Esophagus muscularis mucosa (tissue), 4 donors: Measurements from ENCODE around the gene ZBTB17. TPM values are rescaled to one million over a fixed set of nuclear protein-coding genes. Genes with fewer than 3 reads are reported as not detected.

Experiments
- DNase-seq: peaks from one replicate; pipeline ENCODE4 v3.0.0-alpha.2; 2017; ENCODE audit errors: extremely low spot score
- H3K27ac ChIP-seq, 4 donors: fragments of 200-600 bp; sonication (generic); replicated peaks in 1 of 4; 1 replicate in 3 of 4; 2 replicates in 1 of 4; pipeline ENCODE4 v1.5.1; 2016 to 2019; ENCODE audit warnings: mild to moderate bottlenecking in 1 of 4
- H3K27me3 ChIP-seq, 4 donors: fragments of 200-600 bp; sonication (generic); one replicate each; pipeline versions ENCODE4 v1.5.1 to v1.6.0; 2016 to 2019
- H3K36me3 ChIP-seq, 4 donors: fragments of 200-600 bp; sonication (generic); one replicate each; pipeline ENCODE4 v1.5.1; 2016 to 2019
- H3K4me1 ChIP-seq, 4 donors: fragments of 200-600 bp; sonication (generic); one replicate each; pipeline ENCODE4 v1.5.1; 2016 to 2019
- H3K4me3 ChIP-seq, 4 donors: fragments of 200-600 bp; sonication (generic); 1 replicate in 2 of 4; 2 replicates in 2 of 4; pipeline ENCODE4 v1.5.1; 2016 to 2019; ENCODE audit warnings: mild to moderate bottlenecking in 4 of 4, moderate library complexity in 1 of 4
- H3K9me3 ChIP-seq, 4 donors: fragments of 200-600 bp; sonication (generic); 1 replicate in 3 of 4; 2 replicates in 1 of 4; pipeline ENCODE4 v1.5.1; 2016 to 2019
- EP300 ChIP-seq: sonication (generic); formaldehyde crosslinking; IDR thresholded peaks from one replicate; pipeline ENCODE4 v1.6.1; 2017; ENCODE audit warnings: antibody characterized with exemption
- POLR2A ChIP-seq: fragments of 450-650 bp; IDR thresholded peaks from one replicate; pipeline ENCODE4 v1.6.1; 2017; ENCODE audit warnings: antibody characterized with exemption, moderate library complexity, mild to moderate bottlenecking, low read depth
- POLR2AphosphoS5 ChIP-seq, 2 donors: sonication (generic); formaldehyde crosslinking; IDR thresholded peaks; one replicate each; pipeline ENCODE4 v1.6.1; 2017; ENCODE audit warnings: antibody characterized with exemption in 2 of 2
- WGBS: methylation state at CpG from one replicate; pipeline ENCODE4 v1.1.5; 2018; 5-methylcytosine and 5-hydroxymethylcytosine counted together
- intact Hi-C: fragments of 100-400 bp; cut with DNase I; formaldehyde crosslinking; loops from one replicate; pipeline ENCODE4 v1.15.1; 2023
- total RNA-seq, 4 donors: library from RNA; depleted of rRNA; stranded (reverse); fragments of >200 nt; gene quantifications; one replicate each; pipeline versions ENCODE4 v1.1.0 to v1.2.1, GENCODE V29; 2016
- TF ChIP-seq, protein P1 (sequence below), 3 experiments: fragments of 200-600 bp in 2 of 3; fragments of 450-650 bp in 1 of 3; sonication (generic) in 2 of 3; IDR thresholded peaks; one replicate each; pipeline ENCODE4 v1.5.1; 2017 to 2019; ENCODE audit warnings: antibody characterized with exemption in 3 of 3, mild to moderate bottlenecking in 2 of 3, moderate library complexity in 1 of 3

Gene ZBTB17
- total RNA-seq, 4 donors from 2014 or later = 29.5 to 40.8 (median 34.6) TPM

DNA sequence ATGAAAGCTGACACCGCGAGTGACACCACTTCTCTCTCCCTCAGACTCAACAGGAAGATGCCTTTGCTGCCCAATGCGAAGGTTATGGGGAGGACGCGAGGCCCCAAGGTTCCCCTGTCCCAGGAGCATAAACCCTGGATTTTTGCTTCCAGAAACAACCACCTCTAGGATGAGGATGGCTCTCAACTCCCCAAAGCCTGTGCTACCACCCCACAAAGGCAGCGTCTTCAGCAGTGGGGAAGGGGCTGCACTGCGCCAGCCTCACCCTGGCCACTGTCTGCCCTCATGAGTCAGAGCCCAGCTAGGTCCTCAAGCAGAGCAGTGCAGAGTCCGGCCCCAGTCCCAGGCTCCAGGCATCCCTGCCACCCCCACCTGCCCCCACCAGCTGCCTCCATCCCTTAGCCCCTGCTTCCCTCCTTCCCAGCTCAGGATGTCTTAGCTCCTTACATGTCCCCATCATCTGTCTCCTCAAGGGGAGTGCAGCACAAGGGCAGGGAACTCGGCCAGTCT is 21.2 kb upstream of the ZBTB17 start:
- Histone ChIP-seq H3K27me3 (no peaks in the 10 kb centered on the region), H3K36me3 (no peaks in the 10 kb centered on the region), H3K9me3 (no peaks in the 10 kb centered on the region), H3K27ac (no peak overlapping the region), H3K4me1 (peaks cover 0 to 30% (median 20%) of the 10 kb centered on the region in 4 donors), H3K4me3 (no peak overlapping the region)
- no peak for DNase-seq
- WGBS = 81% methylated on average over 6 of the region's 9 CpGs
- intact Hi-C loops = no loop called here
- no peak for TF ChIP-seq EP300
- TF ChIP-seq POLR2A = no peak
- TF ChIP-seq POLR2AphosphoS5 (IDR thresholded peaks at IDR 0.05) = no peak
- TF ChIP-seq, protein P1, sequence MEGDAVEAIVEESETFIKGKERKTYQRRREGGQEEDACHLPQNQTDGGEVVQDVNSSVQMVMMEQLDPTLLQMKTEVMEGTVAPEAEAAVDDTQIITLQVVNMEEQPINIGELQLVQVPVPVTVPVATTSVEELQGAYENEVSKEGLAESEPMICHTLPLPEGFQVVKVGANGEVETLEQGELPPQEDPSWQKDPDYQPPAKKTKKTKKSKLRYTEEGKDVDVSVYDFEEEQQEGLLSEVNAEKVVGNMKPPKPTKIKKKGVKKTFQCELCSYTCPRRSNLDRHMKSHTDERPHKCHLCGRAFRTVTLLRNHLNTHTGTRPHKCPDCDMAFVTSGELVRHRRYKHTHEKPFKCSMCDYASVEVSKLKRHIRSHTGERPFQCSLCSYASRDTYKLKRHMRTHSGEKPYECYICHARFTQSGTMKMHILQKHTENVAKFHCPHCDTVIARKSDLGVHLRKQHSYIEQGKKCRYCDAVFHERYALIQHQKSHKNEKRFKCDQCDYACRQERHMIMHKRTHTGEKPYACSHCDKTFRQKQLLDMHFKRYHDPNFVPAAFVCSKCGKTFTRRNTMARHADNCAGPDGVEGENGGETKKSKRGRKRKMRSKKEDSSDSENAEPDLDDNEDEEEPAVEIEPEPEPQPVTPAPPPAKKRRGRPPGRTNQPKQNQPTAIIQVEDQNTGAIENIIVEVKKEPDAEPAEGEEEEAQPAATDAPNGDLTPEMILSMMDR (IDR thresholded peaks at IDR 0.05) = no peak

DNA sequence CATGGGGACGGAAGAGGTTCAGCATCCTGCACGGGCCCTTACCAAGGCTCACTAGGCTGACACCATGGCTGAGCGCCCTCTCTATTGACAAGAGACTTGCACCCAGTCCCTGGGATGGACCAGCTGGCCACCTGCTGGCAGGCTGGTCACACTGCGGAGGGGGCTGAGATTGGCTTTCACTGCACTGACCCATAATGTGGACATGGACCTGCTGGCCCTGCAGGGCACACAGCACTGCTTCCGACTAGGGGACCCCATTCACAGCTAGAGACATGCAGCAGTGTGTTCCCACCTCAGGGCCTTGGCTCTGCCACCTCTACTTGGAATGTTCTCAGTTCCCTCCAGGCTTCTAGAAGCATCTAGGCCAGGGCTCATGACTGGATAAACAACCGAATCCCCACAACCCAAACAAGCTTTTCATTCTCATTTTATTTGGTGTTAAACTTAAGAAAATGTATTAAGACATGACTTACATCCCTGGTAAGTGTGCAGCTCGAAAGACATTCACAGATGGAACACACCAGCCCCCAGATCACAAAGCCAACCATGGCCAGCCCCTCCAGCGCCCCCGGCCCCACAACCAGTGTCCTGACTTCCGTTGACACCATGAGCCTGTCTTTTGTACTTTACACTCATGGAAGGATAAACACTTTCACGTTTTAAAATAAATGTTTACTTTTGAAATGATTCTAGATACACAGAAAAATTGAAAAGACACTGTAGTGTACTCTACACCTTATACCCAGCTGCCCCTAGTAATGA is 18.9 kb upstream of the ZBTB17 start:
- Histone ChIP-seq H3K27ac (peak overlapping the region; percentile 20 to 59 (median 44)), H3K4me3 (no peak overlapping the region), H3K4me1 (peaks cover 0 to 36% (median 23%) of the 10 kb centered on the region in 4 donors), H3K9me3 (no peaks in the 10 kb centered on the region), H3K27me3 (no peaks in the 10 kb centered on the region), H3K36me3 (no peaks in the 10 kb centered on the region)
- no peak for DNase-seq
- WGBS = 59% methylated on average over 11 of the region's 11 CpGs
- TF ChIP-seq POLR2A = no peak
- TF ChIP-seq, protein P1 (IDR thresholded peaks at IDR 0.05) = peak; percentile 90 to 96 (median 92)
- TF ChIP-seq POLR2AphosphoS5 (IDR thresholded peaks at IDR 0.05) = peak in 1 of 2 donors; percentile 39
- no peak for TF ChIP-seq EP300
- intact Hi-C loops = loop anchor here (2.0 to 5.0 kb wide), 2 partner anchors 180 to 202 kb away; no protein-coding TSS in a partner anchor

DNA sequence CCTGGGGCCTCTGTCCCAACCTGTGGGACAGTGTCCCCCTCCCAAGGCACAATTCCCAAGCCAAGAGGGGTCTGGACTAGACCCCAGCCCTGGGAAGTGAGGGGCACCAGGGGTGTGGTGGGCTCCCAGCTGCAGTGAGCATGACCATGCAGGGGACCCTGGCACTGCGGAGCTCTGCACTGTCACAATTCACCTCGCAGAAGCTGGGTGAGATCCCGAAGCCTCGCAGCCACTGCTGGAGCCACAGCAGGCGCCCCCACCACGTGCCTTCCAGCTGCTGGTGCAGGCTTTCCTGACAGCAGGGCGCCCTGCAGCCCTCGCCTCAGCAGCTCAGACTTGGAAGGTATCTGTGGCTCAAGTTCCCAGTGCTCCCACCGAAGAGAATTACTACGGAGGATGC is 18.2 kb upstream of the ZBTB17 start:
- TF ChIP-seq POLR2A = no peak
- TF ChIP-seq EP300 = no peak
- TF ChIP-seq, protein P1 (IDR thresholded peaks at IDR 0.05) = no peak
- TF ChIP-seq POLR2AphosphoS5 (IDR thresholded peaks at IDR 0.05) = no peak
- DNase-seq = no peak
- peaks cover 0 to 41% (median 27%) of the 10 kb centered on the region in 4 donors for H3K4me1 ChIP-seq
- no CpG with 5 or more reads among the region's 10 CpGs for WGBS
- no peak overlapping the region for H3K4me3 ChIP-seq
- no peaks in the 10 kb centered on the region for H3K9me3 ChIP-seq
- peak overlapping the region in 1 of 4 donors; percentile 47 for H3K27ac ChIP-seq
- no peaks in the 10 kb centered on the region for H3K27me3 ChIP-seq
- no peaks in the 10 kb centered on the region for H3K36me3 ChIP-seq
- intact Hi-C loops = loop anchor here (2.0 to 5.0 kb wide), 2 partner anchors 179 to 202 kb away; no protein-coding TSS in a partner anchor

DNA sequence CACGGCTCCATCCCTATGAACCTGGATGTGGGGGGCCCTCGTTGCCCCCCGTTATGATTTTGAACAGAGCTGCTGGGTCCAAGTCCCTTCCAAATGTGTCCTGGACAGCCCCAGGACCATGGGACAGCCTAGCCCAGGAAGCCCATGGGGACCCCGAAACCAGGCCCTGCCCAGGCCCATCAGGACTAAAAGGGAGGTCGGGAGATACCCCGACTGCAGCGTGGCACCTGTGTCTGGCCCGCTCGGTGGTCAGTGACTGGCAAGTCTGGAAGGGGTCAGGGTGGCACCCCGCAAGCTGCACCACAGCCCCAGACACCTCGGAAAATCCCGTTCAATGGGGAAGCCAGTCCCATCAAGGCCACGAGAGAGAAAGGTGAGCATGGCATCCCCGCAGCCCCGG is 17.8 kb upstream of the ZBTB17 start:
- WGBS = 86% methylated on average over 7 of the region's 15 CpGs
- no peak for DNase-seq
- Histone ChIP-seq H3K27me3 (no peaks in the 10 kb centered on the region), H3K4me1 (peaks cover 0 to 41% (median 27%) of the 10 kb centered on the region in 4 donors), H3K9me3 (no peaks in the 10 kb centered on the region), H3K27ac (no peak overlapping the region), H3K4me3 (no peak overlapping the region), H3K36me3 (no peaks in the 10 kb centered on the region)
- no peak for TF ChIP-seq POLR2A
- no peak for TF ChIP-seq POLR2AphosphoS5 (IDR thresholded peaks at IDR 0.05)
- TF ChIP-seq EP300 = no peak
- TF ChIP-seq, protein P1 (IDR thresholded peaks at IDR 0.05) = no peak
- intact Hi-C loops = loop anchor here (2.0 to 5.0 kb wide), 2 partner anchors 179 to 201 kb away; no protein-coding TSS in a partner anchor
